A673 (cell line): ENCODE data around the gene NOM1. TPM values are rescaled to one million over a fixed set of nuclear protein-coding genes. Genes with fewer than 3 reads are reported as not detected.

ENCODE experiments used
- BruUV-seq: library from RNA; stranded (reverse); fragments of 400-500 nt; replicated peaks from 2 replicates; lab custom pipeline; 2021; lab: Mats Ljungman, UMichigan
- CTCF ChIA-PET: fragments of 300-600 bp; sonication (Branson Sonifier 250); formaldehyde crosslinking; loops from one replicate; lab custom pipeline; 2022; ENCODE audit warnings: antibody characterized with exemption; lab: Charles Lee
- POLR2A ChIA-PET: fragments of 300-600 bp; sonication (Branson Sonifier 250); formaldehyde crosslinking; loops from one replicate; lab custom pipeline; 2022; ENCODE audit warnings: antibody characterized with exemption; ENCODE audit not compliant: low non-redundant PET; lab: Charles Lee
- DNase-seq: peaks from one replicate; pipeline ENCODE4 v3.0.0-alpha.2; 2015; ENCODE audit warnings: low spot score
- H3K27ac ChIP-seq: fragments of 200-600 bp; sonication (generic); 2 replicates; pipeline ENCODE4 v1.5.1; 2016; ENCODE audit warnings: mixed run types, low read depth, mild to moderate bottlenecking, mixed read lengths, antibody characterized with exemption, low read length; ENCODE audit not compliant: poor library complexity, severe bottlenecking
- H3K27me3 ChIP-seq: fragments of 200-600 bp; sonication (generic); replicated peaks from 2 replicates; pipeline ENCODE4 v1.6.1; 2017; ENCODE audit warnings: mixed run types, low read depth, mild to moderate bottlenecking, mixed read lengths, antibody characterized with exemption, low read length; ENCODE audit not compliant: insufficient read depth, poor library complexity
- H3K36me3 ChIP-seq: fragments of 200-600 bp; sonication (generic); 2 replicates; pipeline ENCODE4 v1.6.1; 2016; ENCODE audit warnings: mixed run types, mild to moderate bottlenecking, mixed read lengths, antibody characterized with exemption, low read length; ENCODE audit not compliant: insufficient read depth, poor library complexity, severe bottlenecking
- H3K4me1 ChIP-seq: fragments of 200-600 bp; sonication (generic); 2 replicates; pipeline ENCODE4 v1.6.1; 2017; ENCODE audit warnings: mixed run types, mild to moderate bottlenecking, mixed read lengths, antibody characterized with exemption, low read length; ENCODE audit not compliant: insufficient read depth, poor library complexity, severe bottlenecking
- H3K4me3 ChIP-seq: fragments of 200-600 bp; sonication (generic); 2 replicates; pipeline ENCODE4 v1.5.1; 2016; ENCODE audit warnings: low read depth, mixed run types, mild to moderate bottlenecking, mixed read lengths, low read length; ENCODE audit not compliant: poor library complexity, severe bottlenecking
- H3K9me3 ChIP-seq: fragments of 200-600 bp; sonication (generic); 2 replicates; pipeline ENCODE4 v1.6.1; 2016; ENCODE audit warnings: mixed run types, low read depth, mild to moderate bottlenecking, mixed read lengths, antibody characterized with exemption, low read length; ENCODE audit not compliant: poor library complexity, severe bottlenecking
- CTCF ChIP-seq: fragments of 300-800, 200-600 bp; sonication (generic); conservative IDR thresholded peaks from 2 replicates; pipeline ENCODE4 v1.5.1; 2017; ENCODE audit warnings: low read depth, mild to moderate bottlenecking, antibody characterized with exemption, low read length, moderate library complexity, mixed read lengths
- EZH2 ChIP-seq: fragments of 200-600 bp; sonication (generic); IDR thresholded peaks from 2 replicates; pipeline ENCODE4 v1.6.1; 2017; ENCODE audit warnings: borderline replicate concordance, low read depth, mild to moderate bottlenecking, mixed read lengths, antibody characterized with exemption, low read length; ENCODE audit not compliant: poor library complexity, severe bottlenecking
- intact Hi-C: fragments of 100-400 bp; cut with micrococcal nuclease; formaldehyde crosslinking; loops from one replicate; pipeline ENCODE4 v1.10.0; 2022; ENCODE audit not compliant: unreplicated experiment
- total RNA-seq: library from RNA; stranded (reverse); gene quantifications from 2 replicates; pipeline ENCODE4 v1.2.3, GENCODE V29; 2021

The NOM1 gene
- total RNA-seq, 1 experiment from 2014 or later: 34.1 TPM

- TF ChIP-seq CTCF: no peak
- TF ChIP-seq EZH2: peak; percentile 46
- no peaks in the 10 kb centered on the region for H3K36me3 ChIP-seq
- H3K27ac ChIP-seq: no peak overlapping the region
- CTCF ChIA-PET: no interaction called here
- H3K4me1 ChIP-seq: no peaks in the 10 kb centered on the region
- no peak for DNase-seq
- POLR2A ChIA-PET: no interaction called here
- no TSS peak for BruUV-seq
- H3K27me3 ChIP-seq: peaks cover 97% of the 10 kb centered on the region
- no peaks in the 10 kb centered on the region for H3K9me3 ChIP-seq
- H3K4me3 ChIP-seq: no peak overlapping the region
- intact Hi-C loops: no loop called here
Measured at GRCh38 chr7:157000741-157001653, 51.5 kb downstream of the NOM1 start.

GRCh38 chr7:157001920-157002818 lies 52.7 kb downstream of the NOM1 start:
- peaks cover 100% of the 10 kb centered on the region for H3K27me3 ChIP-seq
- no peak overlapping the region for H3K4me3 ChIP-seq
- DNase-seq: no peak
- no peaks in the 10 kb centered on the region for H3K36me3 ChIP-seq
- ChIA-PET POLR2A (no interaction called here), CTCF (no interaction called here)
- intact Hi-C loops: no loop called here
- H3K4me1 ChIP-seq: no peaks in the 10 kb centered on the region
- H3K9me3 ChIP-seq: no peaks in the 10 kb centered on the region
- no TSS peak for BruUV-seq
- TF ChIP-seq CTCF (no peak), EZH2 (peak; percentile 27)
- no peak overlapping the region for H3K27ac ChIP-seq

GRCh38 chr7:157002819-157003421 lies 53.4 kb downstream of the NOM1 start:
- ChIA-PET POLR2A (no interaction called here), CTCF (no interaction called here)
- no peaks in the 10 kb centered on the region for H3K36me3 ChIP-seq
- no peaks in the 10 kb centered on the region for H3K4me1 ChIP-seq
- H3K27me3 ChIP-seq: peaks cover 100% of the 10 kb centered on the region
- H3K4me3 ChIP-seq: no peak overlapping the region
- intact Hi-C loops: no loop called here
- no TSS peak for BruUV-seq
- no peak for DNase-seq
- no peak overlapping the region for H3K27ac ChIP-seq
- no peaks in the 10 kb centered on the region for H3K9me3 ChIP-seq
- peak; percentile 80 for TF ChIP-seq EZH2
- TF ChIP-seq CTCF: no peak
